ENCODE measurements around the gene USP24. TPM values are rescaled to one million over a fixed set of nuclear protein-coding genes. Genes with fewer than 3 reads are reported as not detected.

The USP24 gene
- total and polyA plus RNA-seq, 2 donors (not counting 3 experiments of a cell fraction or from before 2014, with no cell fraction given): 8.2 to 30.0 TPM

DNA sequence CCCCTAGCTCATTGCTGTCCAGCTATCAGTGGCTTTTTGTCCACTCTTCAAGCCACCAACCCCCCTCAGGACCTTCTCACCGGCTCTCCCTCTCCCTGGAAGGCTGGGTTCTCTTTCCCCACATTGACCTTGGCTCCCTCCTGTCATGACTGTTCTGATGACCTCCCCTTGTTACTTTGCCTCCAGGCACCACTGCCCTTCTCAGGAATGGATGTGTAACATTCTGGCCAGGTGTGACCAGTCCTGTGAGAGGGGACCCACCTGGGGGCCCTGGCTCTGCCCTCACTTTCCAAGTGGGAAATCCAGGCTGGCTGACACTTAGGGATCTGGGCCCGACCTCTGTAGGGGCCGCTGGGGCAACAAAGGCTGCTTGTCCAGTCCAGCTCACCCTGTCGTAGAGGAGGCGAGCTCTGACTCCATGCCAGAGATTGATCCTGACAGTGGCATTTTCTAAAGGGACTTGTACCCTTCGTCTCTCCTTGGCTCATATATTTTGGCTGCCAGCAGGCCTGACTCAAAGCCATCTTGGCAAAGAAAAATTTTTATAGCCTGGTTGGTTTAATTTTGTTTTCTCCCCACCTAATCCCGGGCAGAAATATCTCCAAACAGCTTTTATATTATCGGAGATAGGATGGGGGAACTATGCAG lies 37.9 kb upstream of the USP24 start:
- no peaks in the 10 kb centered on the region for H3K79me2 ChIP-seq (ENCODE audit: control insufficient read depth, insufficient read depth, low read length)
- no peaks in the 10 kb centered on the region for H3K27me3 ChIP-seq (ENCODE audit: control insufficient read depth in 2 of 2, insufficient read depth in 2 of 2, low read length in 2 of 2)
- CTCF ChIA-PET: no interaction called here
- H3K36me3 ChIP-seq (ENCODE audit: control insufficient read depth in 2 of 2, extremely low read depth in 1 of 2, insufficient read depth in 2 of 2, low read length in 2 of 2): no peaks in the 10 kb centered on the region
- H3K4me2 ChIP-seq (ENCODE audit: insufficient read depth, low read length): no peak overlapping the region
- H3K9me3 ChIP-seq (replicated peaks; ENCODE audit: control insufficient read depth, insufficient read depth, low read length): no peaks in the 10 kb centered on the region
- H2AFZ ChIP-seq (ENCODE audit: low read depth, low read length): no peak overlapping the region
- H4K20me1 ChIP-seq (replicated peaks; ENCODE audit: control insufficient read depth, extremely low read depth, insufficient read depth, low read length): no peaks in the 10 kb centered on the region
- intact Hi-C loops (cut with micrococcal nuclease) (no loop called here), dilution Hi-C loops (cut with MboI; ENCODE audit: extremely low pct_ligation_motif_present, low sequenced_read_pairs) (no loop called here)
- no TSS peak for BruUV-seq (replicated peaks)
- no peak overlapping the region for H3K9ac ChIP-seq (replicated peaks; ENCODE audit: extremely low read depth, insufficient read depth, low read length)
- no peak overlapping the region for H3K4me3 ChIP-seq (replicated peaks in 1 of 3; ENCODE audit: insufficient read depth in 1 of 3, low read depth in 1 of 3, low read length in 3 of 3)
- no peaks in the 10 kb centered on the region for H3K4me1 ChIP-seq (ENCODE audit: control insufficient read depth, extremely low read depth, insufficient read depth, low read length)
- POLR2A ChIA-PET: interaction anchor here (0.5 kb wide), 1 partner anchor 12 kb away, joined by 3 read pairs; no protein-coding TSS in a partner anchor
- DNase-seq (ENCODE audit: low read depth, low spot score): no peak
- no peak overlapping the region for H3K27ac ChIP-seq (ENCODE audit: insufficient read depth, low read depth, low read length)
- no peak for FAIRE-seq
- TF ChIP-seq POLR2A (IDR thresholded peaks at IDR 0.05; ENCODE audit: low read depth, low read length) (no peak), EZH2 (IDR thresholded peaks at IDR 0.05; ENCODE audit: borderline replicate concordance, low read depth, low read length, severe bottlenecking) (no peak), GATA2 (IDR thresholded peaks at IDR 0.05; ENCODE audit: insufficient read depth, insufficient read length, low read depth, low read length) (no peak), POLR2AphosphoS5 (IDR thresholded peaks at IDR 0.05; ENCODE audit: insufficient read depth, low read depth, low read length) (no peak), MYC (IDR thresholded peaks at IDR 0.05; ENCODE audit: low read depth, low read length) (no peak), FOS (IDR thresholded peaks at IDR 0.05; ENCODE audit: borderline replicate concordance, insufficient read depth, low read length) (no peak), JUN (IDR thresholded peaks at IDR 0.05; ENCODE audit: borderline replicate concordance, insufficient read depth, insufficient read length, low read depth) (no peak)
- TF ChIP-seq, protein P1, sequence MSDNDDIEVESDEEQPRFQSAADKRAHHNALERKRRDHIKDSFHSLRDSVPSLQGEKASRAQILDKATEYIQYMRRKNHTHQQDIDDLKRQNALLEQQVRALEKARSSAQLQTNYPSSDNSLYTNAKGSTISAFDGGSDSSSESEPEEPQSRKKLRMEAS (IDR thresholded peaks at IDR 0.05; ENCODE audit: insufficient read depth, insufficient read length): no peak
- TF ChIP-seq, protein P2, sequence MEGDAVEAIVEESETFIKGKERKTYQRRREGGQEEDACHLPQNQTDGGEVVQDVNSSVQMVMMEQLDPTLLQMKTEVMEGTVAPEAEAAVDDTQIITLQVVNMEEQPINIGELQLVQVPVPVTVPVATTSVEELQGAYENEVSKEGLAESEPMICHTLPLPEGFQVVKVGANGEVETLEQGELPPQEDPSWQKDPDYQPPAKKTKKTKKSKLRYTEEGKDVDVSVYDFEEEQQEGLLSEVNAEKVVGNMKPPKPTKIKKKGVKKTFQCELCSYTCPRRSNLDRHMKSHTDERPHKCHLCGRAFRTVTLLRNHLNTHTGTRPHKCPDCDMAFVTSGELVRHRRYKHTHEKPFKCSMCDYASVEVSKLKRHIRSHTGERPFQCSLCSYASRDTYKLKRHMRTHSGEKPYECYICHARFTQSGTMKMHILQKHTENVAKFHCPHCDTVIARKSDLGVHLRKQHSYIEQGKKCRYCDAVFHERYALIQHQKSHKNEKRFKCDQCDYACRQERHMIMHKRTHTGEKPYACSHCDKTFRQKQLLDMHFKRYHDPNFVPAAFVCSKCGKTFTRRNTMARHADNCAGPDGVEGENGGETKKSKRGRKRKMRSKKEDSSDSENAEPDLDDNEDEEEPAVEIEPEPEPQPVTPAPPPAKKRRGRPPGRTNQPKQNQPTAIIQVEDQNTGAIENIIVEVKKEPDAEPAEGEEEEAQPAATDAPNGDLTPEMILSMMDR (IDR thresholded peaks at IDR 0.05; ENCODE audit: extremely low read depth in 1 of 2, insufficient read depth in 1 of 2, low read depth in 1 of 2, low read length in 2 of 2): no peak
- H3K9me1 ChIP-seq (replicated peaks; ENCODE audit: control insufficient read depth, extremely low read depth, insufficient read depth, low read length): no peaks in the 10 kb centered on the region

Measured in endothelial cell of umbilical vein (primary cell).